Endothelial cell of umbilical vein (primary cell): Measurements from ENCODE around the gene DPEP3.

ENCODE experiments used
- CTCF ChIP-seq, 2 donors: IDR thresholded peaks; 1 replicate in 1 of 2; 2 replicates in 1 of 2; pipeline ENCODE4 v1.5.1; 2011; ENCODE audit warnings: low read length in 2 of 2, mild to moderate bottlenecking in 2 of 2, moderate library complexity in 2 of 2, control low read depth in 1 of 2, inconsistent platforms in 1 of 2, low read depth in 1 of 2; ENCODE audit not compliant: insufficient read depth in 1 of 2; ENCODE audit errors: extremely low read depth in 1 of 2
- EZH2 ChIP-seq: IDR thresholded peaks from 2 replicates; pipeline ENCODE4 v1.6.1; 2012; ENCODE audit warnings: borderline replicate concordance, low read depth, mild to moderate bottlenecking, moderate library complexity, low read length, inconsistent platforms; ENCODE audit not compliant: severe bottlenecking
- JUN ChIP-seq: IDR thresholded peaks from 2 replicates; pipeline ENCODE4 v1.6.1; 2011; ENCODE audit warnings: borderline replicate concordance, low read depth; ENCODE audit not compliant: insufficient read length, insufficient read depth
- MYC ChIP-seq: IDR thresholded peaks from one replicate; pipeline ENCODE4 v1.6.1; 2011; ENCODE audit warnings: mild to moderate bottlenecking, low read depth, low read length
- POLR2A ChIP-seq: IDR thresholded peaks from 2 replicates; pipeline ENCODE4 v1.6.1; 2012; ENCODE audit warnings: low read depth, mild to moderate bottlenecking, control low read depth, low read length

DNA sequence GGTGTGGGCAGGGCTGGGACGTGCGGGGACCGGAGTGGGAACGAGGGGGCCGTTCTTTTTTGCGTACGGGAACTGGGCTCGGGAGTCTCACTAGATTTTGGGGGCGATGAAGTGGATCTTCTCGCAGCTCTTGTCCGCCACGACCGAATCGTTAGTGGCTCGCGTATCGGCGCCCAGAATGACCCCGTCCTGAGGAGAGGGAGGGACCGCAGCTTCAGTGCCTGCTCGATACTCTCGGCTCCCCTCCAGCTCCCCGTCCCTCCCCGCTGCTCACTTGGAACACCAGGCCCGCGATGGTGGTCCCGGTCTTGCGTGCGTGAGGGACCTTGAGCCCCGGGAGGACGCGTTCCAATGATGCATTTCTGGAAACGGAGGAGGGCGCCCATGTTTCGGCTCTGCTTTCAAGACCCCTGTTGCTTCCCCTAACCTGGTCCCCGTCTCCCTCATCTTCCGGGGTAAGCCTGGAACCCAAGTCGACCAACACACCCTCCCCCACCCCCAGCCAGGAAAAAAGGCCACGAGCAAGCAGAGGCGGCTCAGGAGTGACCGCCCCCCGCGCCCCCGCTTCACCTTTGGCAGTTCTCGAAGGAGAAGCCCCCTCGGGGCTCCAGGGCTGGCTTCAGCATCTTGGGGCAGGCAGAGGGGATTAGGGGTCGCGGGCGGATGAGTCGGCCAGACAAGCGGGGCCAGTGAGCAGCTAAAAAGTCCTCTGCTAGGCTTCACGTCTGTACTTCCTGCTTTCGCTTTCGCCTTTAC, 44.0 kb downstream of the DPEP3 start, which contains the start of gene PSMB10:
- TF ChIP-seq CTCF (IDR thresholded peaks at IDR 0.05; ENCODE audit: extremely low read depth in 1 of 2, insufficient read depth in 1 of 2, low read depth in 1 of 2, low read length in 2 of 2) = no peak
- TF ChIP-seq POLR2A = no peak
- no peak for TF ChIP-seq MYC
- TF ChIP-seq EZH2 = no peak
- TF ChIP-seq JUN = no peak
